Loucy (cell line): ENCODE measurements around the gene ARHGAP32.

Experiments used
- H2AFZ ChIP-seq: fragments of 200-600 bp; sonication (generic); 2 replicates; pipeline ENCODE4 v1.6.0; 2016; ENCODE audit warnings: antibody characterized with exemption, mild to moderate bottlenecking, low read length, moderate library complexity
- H3F3A ChIP-seq: fragments of 200-600 bp; 2 replicates; pipeline ENCODE4 v1.6.0; 2016; ENCODE audit warnings: antibody characterized with exemption, low read depth, mild to moderate bottlenecking
- H3K27me3 ChIP-seq: fragments of 200-600 bp; sonication (generic); 2 replicates; pipeline ENCODE4 v1.6.1; 2014; ENCODE audit warnings: low read length, mild to moderate bottlenecking; ENCODE audit not compliant: insufficient read depth, poor library complexity, severe bottlenecking
- H3K36me3 ChIP-seq: fragments of 200-600 bp; sonication (generic); 2 replicates; pipeline ENCODE4 v1.6.1; 2016; ENCODE audit warnings: low read length; ENCODE audit not compliant: insufficient read depth
- H3K4me1 ChIP-seq: fragments of 200-600 bp; sonication (generic); 2 replicates; pipeline ENCODE4 v1.5.1; 2014; ENCODE audit warnings: low read length, mild to moderate bottlenecking; ENCODE audit not compliant: insufficient read depth, poor library complexity, severe bottlenecking
- H3K4me2 ChIP-seq: fragments of 200-600 bp; sonication (generic); 2 replicates; pipeline ENCODE4 v1.6.0; 2014; ENCODE audit warnings: antibody characterized with exemption, low read length, low read depth, mild to moderate bottlenecking; ENCODE audit not compliant: poor library complexity, severe bottlenecking
- H3K4me3 ChIP-seq: fragments of 200-600 bp; sonication (generic); 2 replicates; pipeline ENCODE4 v1.5.1; 2014; ENCODE audit warnings: low read length, mild to moderate bottlenecking, mixed read lengths; ENCODE audit not compliant: poor library complexity, severe bottlenecking
- H3K79me2 ChIP-seq: fragments of 200-600 bp; sonication (generic); 2 replicates; pipeline ENCODE4 v1.6.1; 2014; ENCODE audit warnings: low read length; ENCODE audit not compliant: insufficient read depth
- H3K9ac ChIP-seq: fragments of 200-600 bp; sonication (generic); 2 replicates; pipeline ENCODE4 v1.6.0; 2014; ENCODE audit warnings: mild to moderate bottlenecking, low read depth, low read length, moderate library complexity; ENCODE audit not compliant: poor library complexity, severe bottlenecking
- H3K9me2 ChIP-seq: fragments of 200-600 bp; sonication (generic); replicated peaks from 2 replicates; pipeline ENCODE4 v1.6.1; 2016; ENCODE audit warnings: low read depth, low read length, mixed read lengths
- H3K9me3 ChIP-seq: fragments of 200-600 bp; sonication (generic); 2 replicates; pipeline ENCODE4 v1.6.1; 2014; ENCODE audit warnings: mild to moderate bottlenecking, antibody characterized with exemption, low read length, low read depth; ENCODE audit not compliant: insufficient read depth
- H4K20me1 ChIP-seq: fragments of 200-600 bp; sonication (generic); 2 replicates; pipeline ENCODE4 v1.6.0; 2014; ENCODE audit warnings: antibody characterized with exemption, low read length, mild to moderate bottlenecking; ENCODE audit not compliant: insufficient read depth, poor library complexity, severe bottlenecking
- CTCF ChIP-seq: fragments of 200-600 bp; sonication (generic); conservative IDR thresholded peaks from 2 replicates; pipeline ENCODE4 v1.5.1; 2014; ENCODE audit warnings: mild to moderate bottlenecking, antibody characterized with exemption, low read length
- EZH2phosphoT487 ChIP-seq: fragments of 200-600 bp; IDR thresholded peaks from 2 replicates; pipeline ENCODE4 v1.6.1; 2018; ENCODE audit warnings: antibody characterized with exemption, mild to moderate bottlenecking, moderate library complexity, borderline replicate concordance

Gene ARHGAP32

GRCh38 chr11:128985880-128986279 lies 206.2 kb downstream of the ARHGAP32 start:
- Histone ChIP-seq H3K9me2 (no peaks in the 10 kb centered on the region), H3K9ac (no peak overlapping the region), H3K79me2 (no peaks in the 10 kb centered on the region), H3K4me1 (no peaks in the 10 kb centered on the region), H2AFZ (no peak overlapping the region), H4K20me1 (no peaks in the 10 kb centered on the region), H3K9me3 (no peaks in the 10 kb centered on the region), H3K27me3 (no peaks in the 10 kb centered on the region), H3K4me3 (no peak overlapping the region), H3F3A (no peaks in the 10 kb centered on the region), H3K36me3 (peaks cover 10% of the 10 kb centered on the region), H3K4me2 (no peak overlapping the region)
- TF ChIP-seq EZH2phosphoT487 (no peak), CTCF (no peak)

GRCh38 chr11:128983023-128983422 lies 209.1 kb downstream of the ARHGAP32 start:
- H3K9me3 ChIP-seq = no peaks in the 10 kb centered on the region
- no peaks in the 10 kb centered on the region for H3K27me3 ChIP-seq
- no peaks in the 10 kb centered on the region for H3F3A ChIP-seq
- H3K9ac ChIP-seq = no peak overlapping the region
- H3K79me2 ChIP-seq = no peaks in the 10 kb centered on the region
- no peaks in the 10 kb centered on the region for H3K9me2 ChIP-seq
- no peak overlapping the region for H3K4me3 ChIP-seq
- H3K4me2 ChIP-seq = no peak overlapping the region
- H3K36me3 ChIP-seq = peaks cover 23% of the 10 kb centered on the region; the same call in 1 of the 2 replicates
- no peak for TF ChIP-seq EZH2phosphoT487
- TF ChIP-seq CTCF = no peak
- H4K20me1 ChIP-seq = no peaks in the 10 kb centered on the region
- no peaks in the 10 kb centered on the region for H3K4me1 ChIP-seq
- no peak overlapping the region for H2AFZ ChIP-seq

GRCh38 chr11:128981254-128981653 lies 210.9 kb downstream of the ARHGAP32 start:
- no peak overlapping the region for H3K4me3 ChIP-seq
- TF ChIP-seq CTCF (no peak), EZH2phosphoT487 (no peak)
- no peaks in the 10 kb centered on the region for H3K79me2 ChIP-seq
- H3K9ac ChIP-seq = no peak overlapping the region
- H3K4me2 ChIP-seq = no peak overlapping the region
- H3K9me3 ChIP-seq = no peaks in the 10 kb centered on the region
- H3F3A ChIP-seq = no peaks in the 10 kb centered on the region
- H3K36me3 ChIP-seq = peaks cover 28% of the 10 kb centered on the region; the same call in 1 of the 2 replicates
- no peaks in the 10 kb centered on the region for H3K4me1 ChIP-seq
- no peak overlapping the region for H2AFZ ChIP-seq
- H3K9me2 ChIP-seq = no peaks in the 10 kb centered on the region
- H3K27me3 ChIP-seq = no peaks in the 10 kb centered on the region
- no peaks in the 10 kb centered on the region for H4K20me1 ChIP-seq
